Measurements from ENCODE around the gene SPC25. TPM values are rescaled to one million over a fixed set of nuclear protein-coding genes. Genes with fewer than 3 reads are reported as not detected.
A peak's percentile ranks its signal among the peaks of the same experiment; 100 is the strongest.

The SPC25 gene
- polyA plus RNA-seq, 1 donor: 7.4 TPM

DNA sequence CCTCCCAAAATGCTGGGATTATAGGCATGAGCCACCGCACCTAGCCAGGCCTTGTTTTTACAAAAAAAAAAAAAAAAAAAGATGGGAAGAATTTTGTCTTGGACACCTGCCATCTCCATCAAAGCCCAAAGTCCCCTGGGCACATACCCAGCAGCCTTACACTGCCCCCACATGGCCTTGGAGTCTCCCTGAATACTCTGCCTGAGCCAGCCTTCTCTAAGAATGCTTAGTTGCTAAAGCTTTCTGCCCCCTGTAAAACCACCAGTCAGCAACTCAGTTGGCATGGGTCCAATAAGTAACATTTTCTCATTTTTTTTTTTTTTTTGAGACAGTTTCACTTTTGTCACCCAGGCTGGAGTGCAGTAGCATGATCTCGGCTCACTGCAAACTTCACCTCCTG lies 40.6 kb downstream of the SPC25 start:
- no peaks in the 10 kb centered on the region for H3K9me3 ChIP-seq (ENCODE audit: control insufficient read depth, low read depth, low read length)
- H3K27ac ChIP-seq (ENCODE audit: low read length): no peak overlapping the region
- no peak overlapping the region for H3K4me3 ChIP-seq (ENCODE audit: low read length)
- WGBS (ENCODE audit: insufficient coverage, low lambda C conversion rate): no CpG with 5 or more reads among the region's 2 CpGs
- peaks cover 27% of the 10 kb centered on the region for H3K36me3 ChIP-seq (ENCODE audit: control insufficient read depth, insufficient read depth, low read length)
- no peaks in the 10 kb centered on the region for H3K4me1 ChIP-seq (ENCODE audit: control insufficient read depth, insufficient read depth, low read length)
- no peaks in the 10 kb centered on the region for H3K27me3 ChIP-seq (ENCODE audit: control insufficient read depth, insufficient read depth, low read length)
- DNase-seq: peak; percentile 64 to 74

DNA sequence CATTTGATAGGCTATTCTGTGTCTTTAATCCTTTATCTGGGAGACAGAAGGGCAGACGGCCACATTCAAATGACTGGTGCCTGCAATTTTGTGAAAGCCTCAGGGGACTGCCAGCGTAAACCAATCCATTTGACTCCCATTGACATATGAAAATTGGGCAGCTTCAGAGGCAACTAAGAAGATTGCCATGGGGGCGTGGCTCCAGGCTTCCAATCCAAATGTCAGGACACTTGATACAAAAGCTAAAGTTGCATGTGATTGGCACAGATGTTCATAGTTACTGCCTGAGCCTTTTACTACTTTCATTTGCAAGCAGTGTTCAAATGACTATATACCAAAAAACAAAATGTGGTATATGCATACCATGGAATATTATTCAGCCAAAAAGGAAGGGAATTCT lies 42.0 kb downstream of the SPC25 start:
- H3K27ac ChIP-seq (ENCODE audit: low read length): no peak overlapping the region
- H3K9me3 ChIP-seq (ENCODE audit: control insufficient read depth, low read depth, low read length): no peaks in the 10 kb centered on the region
- no peak overlapping the region for H3K4me3 ChIP-seq (ENCODE audit: low read length)
- no peak for DNase-seq
- 80% methylated on average over 1 of the region's 3 CpGs for WGBS (ENCODE audit: insufficient coverage, low lambda C conversion rate)
- peaks cover 22% of the 10 kb centered on the region for H3K36me3 ChIP-seq (ENCODE audit: control insufficient read depth, insufficient read depth, low read length)
- H3K4me1 ChIP-seq (ENCODE audit: control insufficient read depth, insufficient read depth, low read length): no peaks in the 10 kb centered on the region
- H3K27me3 ChIP-seq (ENCODE audit: control insufficient read depth, insufficient read depth, low read length): no peaks in the 10 kb centered on the region

DNA sequence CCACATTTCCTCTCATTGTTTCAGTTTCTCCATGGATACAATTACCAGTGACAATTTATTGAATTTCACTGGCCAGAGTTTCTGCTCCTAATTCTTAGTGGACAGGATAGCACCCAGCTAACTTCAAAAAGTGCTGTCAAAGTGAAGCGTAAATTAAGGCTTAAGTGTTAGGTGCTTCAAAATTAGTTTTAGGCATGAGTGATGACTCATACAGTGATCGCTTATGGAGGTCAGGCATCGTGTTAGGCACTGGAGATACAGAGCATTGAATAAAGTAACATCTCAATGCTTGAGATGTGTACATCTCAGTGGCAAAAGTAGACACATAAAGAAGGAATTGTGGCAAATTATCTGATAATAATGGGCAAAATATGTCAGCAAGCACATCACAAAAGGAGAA lies 47.0 kb downstream of the SPC25 start:
- no peak for DNase-seq
- Histone ChIP-seq H3K4me1 (ENCODE audit: control insufficient read depth, insufficient read depth, low read length) (no peaks in the 10 kb centered on the region), H3K27ac (ENCODE audit: low read length) (no peak overlapping the region), H3K36me3 (ENCODE audit: control insufficient read depth, insufficient read depth, low read length) (peaks cover 5% of the 10 kb centered on the region), H3K9me3 (ENCODE audit: control insufficient read depth, low read depth, low read length) (no peaks in the 10 kb centered on the region), H3K4me3 (ENCODE audit: low read length) (no peak overlapping the region), H3K27me3 (ENCODE audit: control insufficient read depth, insufficient read depth, low read length) (no peaks in the 10 kb centered on the region)
- no CpG with 5 or more reads among the region's 3 CpGs for WGBS (ENCODE audit: insufficient coverage, low lambda C conversion rate)

DNA sequence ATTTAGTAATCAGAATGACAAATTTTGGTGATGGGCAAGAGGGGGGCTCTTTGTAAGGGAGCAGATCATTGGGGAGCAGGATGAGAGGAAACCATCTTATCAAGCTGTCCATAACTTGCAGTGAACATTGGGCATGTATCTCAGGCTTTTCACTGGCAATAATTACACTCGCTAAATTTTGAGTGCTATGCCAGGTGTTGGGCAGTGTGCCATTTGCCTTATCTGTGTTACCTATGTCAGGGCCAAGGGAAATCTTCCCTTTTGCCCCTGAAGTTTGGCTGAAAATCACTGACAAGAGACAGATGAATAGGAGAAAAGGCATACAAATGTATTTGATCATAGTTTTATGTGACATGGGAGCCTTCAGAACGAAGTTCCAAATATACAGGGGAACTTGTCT lies 48.8 kb downstream of the SPC25 start:
- Histone ChIP-seq H3K9me3 (ENCODE audit: control insufficient read depth, low read depth, low read length) (no peaks in the 10 kb centered on the region), H3K4me3 (ENCODE audit: low read length) (no peak overlapping the region), H3K27ac (ENCODE audit: low read length) (no peak overlapping the region), H3K36me3 (ENCODE audit: control insufficient read depth, insufficient read depth, low read length) (peaks cover 11% of the 10 kb centered on the region), H3K27me3 (ENCODE audit: control insufficient read depth, insufficient read depth, low read length) (no peaks in the 10 kb centered on the region), H3K4me1 (ENCODE audit: control insufficient read depth, insufficient read depth, low read length) (no peaks in the 10 kb centered on the region)
- WGBS (ENCODE audit: insufficient coverage, low lambda C conversion rate): 80% methylated on average over 1 of the region's 2 CpGs
- DNase-seq: no peak

DNA sequence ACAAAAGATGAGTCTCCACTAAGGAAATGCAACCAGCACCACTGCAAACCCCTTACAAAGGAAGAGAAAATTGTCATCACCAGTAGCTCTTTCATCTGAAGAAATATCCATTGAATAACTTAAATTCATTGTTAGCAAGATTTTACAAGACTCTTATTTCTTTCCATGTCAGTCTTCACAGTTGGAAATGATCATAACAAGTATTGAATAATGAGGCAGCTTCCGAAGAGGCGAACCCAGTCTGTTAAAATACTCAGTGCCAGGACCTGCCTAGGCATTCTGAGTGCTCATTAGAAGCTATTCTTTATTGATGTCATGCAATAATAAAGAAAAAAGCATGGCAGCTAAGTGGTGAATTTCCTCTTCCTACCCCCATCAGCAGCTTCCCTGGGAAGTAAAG lies 54.3 kb downstream of the SPC25 start:
- Histone ChIP-seq H3K36me3 (ENCODE audit: control insufficient read depth, insufficient read depth, low read length) (peaks cover 24% of the 10 kb centered on the region), H3K27ac (ENCODE audit: low read length) (no peak overlapping the region), H3K4me3 (ENCODE audit: low read length) (no peak overlapping the region), H3K4me1 (ENCODE audit: control insufficient read depth, insufficient read depth, low read length) (no peaks in the 10 kb centered on the region), H3K9me3 (ENCODE audit: control insufficient read depth, low read depth, low read length) (no peaks in the 10 kb centered on the region), H3K27me3 (ENCODE audit: control insufficient read depth, insufficient read depth, low read length) (no peaks in the 10 kb centered on the region)
- no peak for DNase-seq
- WGBS (ENCODE audit: insufficient coverage, low lambda C conversion rate): no CpG with 5 or more reads among the region's 2 CpGs

DNA sequence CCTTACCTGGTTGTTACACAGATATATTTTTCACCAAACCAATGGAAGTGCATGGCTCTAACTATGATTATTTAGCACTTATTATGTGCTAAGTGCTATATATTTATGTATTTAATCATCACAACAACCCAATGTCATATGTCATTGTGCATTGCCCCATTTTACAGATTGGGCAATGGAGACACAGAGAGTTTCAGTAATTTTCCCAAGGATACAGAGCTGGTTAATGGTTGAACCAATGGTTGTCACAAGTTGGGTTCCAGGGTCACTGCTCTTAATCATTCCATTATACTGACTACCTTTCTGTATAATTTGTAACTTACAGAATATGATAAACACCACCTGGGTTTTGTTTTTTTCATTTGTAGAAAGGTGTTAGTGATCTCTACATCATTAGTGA lies 58.6 kb downstream of the SPC25 start:
- Histone ChIP-seq H3K9me3 (ENCODE audit: control insufficient read depth, low read depth, low read length) (no peaks in the 10 kb centered on the region), H3K36me3 (ENCODE audit: control insufficient read depth, insufficient read depth, low read length) (peaks cover 34% of the 10 kb centered on the region), H3K27ac (ENCODE audit: low read length) (no peak overlapping the region), H3K4me1 (ENCODE audit: control insufficient read depth, insufficient read depth, low read length) (no peaks in the 10 kb centered on the region), H3K27me3 (ENCODE audit: control insufficient read depth, insufficient read depth, low read length) (no peaks in the 10 kb centered on the region), H3K4me3 (ENCODE audit: low read length) (no peak overlapping the region)
- no peak for DNase-seq

DNA sequence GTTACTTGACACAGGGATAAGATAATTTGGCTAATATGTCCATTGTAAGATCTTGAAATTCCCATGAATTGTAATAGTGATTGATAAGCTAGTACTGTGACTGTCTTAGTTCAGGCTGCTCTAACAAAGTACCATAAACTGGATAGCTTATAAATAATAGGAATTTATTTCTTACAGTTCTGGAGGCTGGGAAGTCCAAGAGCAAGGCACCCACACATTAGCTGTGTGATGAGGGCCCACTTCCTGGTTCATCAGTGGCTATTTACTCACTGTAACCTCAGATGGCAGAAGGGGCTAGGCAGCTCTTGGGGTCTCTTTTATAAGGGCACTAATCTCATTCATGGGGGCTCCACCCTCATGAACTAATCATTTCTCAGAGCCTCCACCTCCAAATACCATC lies 59.3 kb downstream of the SPC25 start:
- Histone ChIP-seq H3K36me3 (ENCODE audit: control insufficient read depth, insufficient read depth, low read length) (peaks cover 27% of the 10 kb centered on the region), H3K27ac (ENCODE audit: low read length) (no peak overlapping the region), H3K27me3 (ENCODE audit: control insufficient read depth, insufficient read depth, low read length) (no peaks in the 10 kb centered on the region), H3K4me1 (ENCODE audit: control insufficient read depth, insufficient read depth, low read length) (no peaks in the 10 kb centered on the region), H3K9me3 (ENCODE audit: control insufficient read depth, low read depth, low read length) (no peaks in the 10 kb centered on the region), H3K4me3 (ENCODE audit: low read length) (no peak overlapping the region)
- DNase-seq: no peak

DNA sequence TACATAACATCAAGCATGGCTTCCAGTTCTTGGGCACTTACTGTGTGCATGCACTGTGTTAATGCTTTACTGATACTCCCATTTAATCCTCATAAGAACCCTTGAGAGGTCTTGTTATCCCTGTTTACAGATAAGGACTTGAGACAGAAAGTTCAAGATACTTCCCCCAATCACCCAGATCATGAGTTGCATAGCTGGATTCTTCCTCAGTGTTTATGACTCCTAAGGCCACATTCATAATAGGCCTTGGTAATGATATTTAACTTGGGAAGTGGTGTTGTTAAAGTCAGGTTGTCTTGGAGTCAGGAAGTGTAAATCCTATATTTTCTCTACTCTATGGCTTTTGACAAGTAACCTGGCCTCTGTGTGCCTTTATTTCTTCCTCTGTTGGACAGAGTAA lies 65.1 kb downstream of the SPC25 start:
- Histone ChIP-seq H3K9me3 (ENCODE audit: control insufficient read depth, low read depth, low read length) (no peaks in the 10 kb centered on the region), H3K27me3 (ENCODE audit: control insufficient read depth, insufficient read depth, low read length) (no peaks in the 10 kb centered on the region), H3K27ac (ENCODE audit: low read length) (peak overlapping the region; percentile 87), H3K36me3 (ENCODE audit: control insufficient read depth, insufficient read depth, low read length) (peaks cover 15% of the 10 kb centered on the region), H3K4me3 (ENCODE audit: low read length) (no peak overlapping the region), H3K4me1 (ENCODE audit: control insufficient read depth, insufficient read depth, low read length) (peaks cover 10% of the 10 kb centered on the region)
- peak; percentile 78 to 89 for DNase-seq

DNA sequence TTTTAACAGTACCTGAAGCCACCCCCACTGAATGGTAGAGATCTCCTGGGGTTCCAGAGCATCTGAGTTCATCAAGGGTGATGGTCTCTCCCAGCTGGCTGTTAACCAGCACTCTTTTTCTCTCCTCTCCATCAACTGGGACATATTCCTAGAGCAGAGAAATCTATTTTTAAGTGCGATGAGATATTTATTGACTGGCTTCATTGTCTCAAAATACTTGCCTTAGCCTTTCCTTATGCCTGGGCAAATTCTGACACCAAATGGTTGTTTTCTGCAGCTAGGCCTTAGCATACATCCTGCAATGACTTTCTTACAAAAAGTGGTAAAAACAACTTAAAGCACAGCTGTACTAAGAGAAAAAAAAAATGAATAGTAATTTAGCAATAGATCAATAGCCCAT lies 68.2 kb downstream of the SPC25 start:
- WGBS (ENCODE audit: insufficient coverage, low lambda C conversion rate): no CpG with 5 or more reads among the region's 1 CpG
- no peak overlapping the region for H3K4me3 ChIP-seq (ENCODE audit: low read length)
- no peak for DNase-seq

DNA sequence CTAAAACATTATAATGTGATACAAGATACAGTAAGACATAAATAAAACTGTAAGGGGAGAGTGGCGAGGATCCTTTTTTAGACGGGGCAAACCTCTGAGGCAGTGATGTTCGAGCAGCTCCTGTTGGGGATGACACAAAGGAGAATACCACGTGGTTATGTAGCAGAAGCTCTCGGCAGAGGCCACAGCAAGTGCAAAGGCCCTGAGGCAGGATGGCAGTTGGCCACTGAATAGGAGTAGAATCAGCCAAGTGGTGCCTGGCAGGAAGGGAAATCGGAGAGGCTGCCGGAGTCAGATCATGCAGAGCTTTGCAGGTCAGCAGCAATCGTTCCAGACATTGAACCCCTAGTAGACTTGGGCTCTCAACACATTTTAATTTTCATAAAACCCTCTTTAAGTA lies 68.7 kb downstream of the SPC25 start:
- no peak for DNase-seq
- H3K27ac ChIP-seq (ENCODE audit: low read length): no peak overlapping the region
- H3K4me3 ChIP-seq (ENCODE audit: low read length): no peak overlapping the region
- peaks cover 19% of the 10 kb centered on the region for H3K36me3 ChIP-seq (ENCODE audit: control insufficient read depth, insufficient read depth, low read length)
- no CpG with 5 or more reads among the region's 8 CpGs for WGBS (ENCODE audit: insufficient coverage, low lambda C conversion rate)
- H3K9me3 ChIP-seq (ENCODE audit: control insufficient read depth, low read depth, low read length): no peaks in the 10 kb centered on the region
- peaks cover 10% of the 10 kb centered on the region for H3K4me1 ChIP-seq (ENCODE audit: control insufficient read depth, insufficient read depth, low read length)
- no peaks in the 10 kb centered on the region for H3K27me3 ChIP-seq (ENCODE audit: control insufficient read depth, insufficient read depth, low read length)

More for the DNA sequence above, 68.2 kb downstream of the SPC25 start:
- Histone ChIP-seq H3K27me3 (ENCODE audit: control insufficient read depth, insufficient read depth, low read length) (no peaks in the 10 kb centered on the region), H3K4me1 (ENCODE audit: control insufficient read depth, insufficient read depth, low read length) (peaks cover 10% of the 10 kb centered on the region), H3K9me3 (ENCODE audit: control insufficient read depth, low read depth, low read length) (no peaks in the 10 kb centered on the region), H3K27ac (ENCODE audit: low read length) (no peak overlapping the region), H3K36me3 (ENCODE audit: control insufficient read depth, insufficient read depth, low read length) (peaks cover 19% of the 10 kb centered on the region)
